CD4-positive, alpha-beta T cell treated with Interleukin-12 subunit alpha and Interleukin-12 subunit beta, for 1 hour (primary cell): ENCODE measurements around the gene SLC25A34.
A peak's percentile ranks its signal among the peaks of the same experiment; 100 is the strongest.

Experiments
- DNase-seq: peaks from one replicate; pipeline ENCODE4 v3.0.0-alpha.2; 2020

Gene SLC25A34

DNA sequence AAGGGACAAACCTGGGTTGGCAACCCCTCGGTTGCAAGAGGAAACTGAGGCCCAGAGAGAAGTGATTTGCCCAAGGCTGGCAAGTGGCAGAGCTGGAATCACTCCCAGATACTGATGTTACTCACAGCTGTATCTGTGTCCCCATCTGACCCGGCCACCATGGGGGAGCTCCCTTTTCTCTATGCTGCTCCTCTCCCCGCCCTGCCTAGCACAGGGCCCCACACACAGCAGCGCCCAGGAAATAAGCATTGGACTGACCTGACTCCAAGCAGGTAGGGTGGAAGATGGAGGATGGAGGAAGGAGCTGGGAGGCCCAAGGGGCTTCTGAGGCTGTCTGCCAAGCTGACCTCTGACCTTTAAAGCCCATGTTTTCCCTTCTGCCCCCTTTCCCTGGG lies 19.6 kb downstream of the SLC25A34 start:
- DNase-seq: no peak

DNA sequence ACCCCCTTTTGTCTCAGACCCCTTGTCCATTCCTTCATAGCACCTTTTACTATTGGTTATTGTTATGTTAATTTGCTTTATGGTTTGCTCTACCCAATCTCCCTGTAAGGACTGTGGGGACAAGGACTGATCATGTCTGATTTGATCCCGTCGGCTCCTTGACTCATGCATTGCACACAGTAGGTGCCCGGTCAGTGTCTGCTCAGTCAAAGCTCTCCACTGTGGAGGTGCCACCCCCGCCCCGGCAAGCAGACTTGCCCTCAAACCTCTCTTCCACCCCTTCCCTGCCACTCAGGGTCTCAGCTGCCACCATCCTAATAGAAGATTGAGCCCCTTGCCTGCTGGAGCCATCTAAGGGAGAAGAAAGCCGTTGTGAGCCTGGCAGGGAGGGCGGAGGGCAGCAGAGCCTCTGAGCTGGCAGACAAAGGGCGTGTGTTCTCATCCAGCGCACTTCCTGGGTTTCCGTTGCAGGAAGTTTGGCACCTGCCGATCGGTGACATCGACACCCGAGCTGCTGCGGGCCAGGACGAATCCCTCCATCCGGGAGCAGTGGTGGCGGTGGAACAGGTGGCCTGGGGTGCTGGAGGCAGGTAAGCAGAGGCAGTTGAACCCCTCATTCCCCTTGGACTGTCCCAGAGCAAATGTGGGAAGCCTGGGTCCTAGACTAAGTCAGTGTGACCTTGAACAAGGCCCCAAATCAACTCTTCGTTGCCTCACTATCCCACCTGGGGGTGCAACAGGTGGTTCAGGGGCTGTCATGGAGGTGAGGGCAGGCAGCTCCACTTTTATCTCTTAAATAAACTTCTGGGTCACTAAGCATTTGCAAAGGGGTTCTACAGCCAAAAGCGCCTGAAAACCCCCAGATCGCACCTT lies 20.3 kb downstream of the SLC25A34 start:
- no peak for DNase-seq

DNA sequence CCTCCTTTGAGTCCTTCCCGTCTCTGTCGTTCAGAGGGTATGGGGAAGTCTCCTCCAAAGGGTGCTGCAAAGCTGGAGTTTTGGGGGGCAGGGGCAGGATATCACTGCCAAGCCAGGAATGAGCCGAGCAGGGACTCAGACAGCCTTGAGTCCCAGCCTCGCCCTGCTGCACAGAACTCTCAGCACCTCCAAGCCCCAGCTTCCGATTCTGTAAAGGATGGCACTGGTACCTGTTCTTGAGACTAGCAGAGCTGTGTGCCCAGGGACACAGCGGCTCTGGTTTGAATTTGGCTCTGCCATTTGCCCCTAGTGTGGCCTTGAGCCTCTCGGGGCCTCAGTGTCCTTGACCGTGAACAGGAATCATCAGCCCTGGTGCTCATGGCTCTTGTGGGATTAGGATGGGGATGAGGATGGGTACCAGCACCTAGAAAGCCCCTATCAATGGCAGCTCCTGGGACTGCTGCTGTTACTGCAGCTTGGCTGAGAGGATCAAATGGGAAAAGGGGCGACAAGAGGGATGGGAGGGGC lies 21.0 kb downstream of the SLC25A34 start:
- DNase-seq: no peak

DNA sequence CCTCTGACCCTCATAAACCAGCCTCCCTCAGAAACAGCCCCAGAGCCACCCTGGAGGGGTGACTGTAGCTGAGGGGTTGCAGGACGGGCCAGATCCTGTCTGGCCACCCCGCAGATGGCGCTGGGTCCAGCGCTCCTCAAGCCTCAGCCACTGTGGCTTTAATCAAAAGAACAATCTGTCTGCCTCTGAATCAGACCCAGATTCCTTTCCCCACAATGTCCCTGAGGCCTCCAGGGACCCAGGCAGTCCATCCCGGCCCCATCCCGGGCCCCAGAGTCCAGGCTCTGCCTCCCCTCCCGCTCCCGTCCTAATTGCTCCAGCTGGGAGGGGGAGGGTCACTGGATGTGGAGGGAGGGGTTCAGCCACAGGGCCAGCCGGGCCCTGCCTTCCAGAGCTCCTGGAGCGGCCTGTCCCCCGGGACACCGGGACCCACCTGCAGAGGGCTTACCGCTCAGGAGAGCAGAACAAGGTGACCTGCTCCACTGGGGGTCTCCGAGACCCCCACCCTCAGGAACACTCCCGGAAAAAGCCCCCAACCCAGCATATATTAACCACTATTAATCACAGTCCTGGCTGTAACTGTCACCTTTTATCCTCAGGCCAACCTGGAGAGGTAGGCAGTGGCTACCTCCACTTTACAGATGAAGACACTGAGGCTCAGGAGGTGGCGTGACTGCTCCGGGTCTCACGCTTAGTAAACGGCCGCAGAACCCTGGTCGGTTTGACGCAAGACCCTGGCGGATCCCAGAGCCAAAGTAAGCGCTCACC lies 21.7 kb downstream of the SLC25A34 start:
- no peak for DNase-seq

DNA sequence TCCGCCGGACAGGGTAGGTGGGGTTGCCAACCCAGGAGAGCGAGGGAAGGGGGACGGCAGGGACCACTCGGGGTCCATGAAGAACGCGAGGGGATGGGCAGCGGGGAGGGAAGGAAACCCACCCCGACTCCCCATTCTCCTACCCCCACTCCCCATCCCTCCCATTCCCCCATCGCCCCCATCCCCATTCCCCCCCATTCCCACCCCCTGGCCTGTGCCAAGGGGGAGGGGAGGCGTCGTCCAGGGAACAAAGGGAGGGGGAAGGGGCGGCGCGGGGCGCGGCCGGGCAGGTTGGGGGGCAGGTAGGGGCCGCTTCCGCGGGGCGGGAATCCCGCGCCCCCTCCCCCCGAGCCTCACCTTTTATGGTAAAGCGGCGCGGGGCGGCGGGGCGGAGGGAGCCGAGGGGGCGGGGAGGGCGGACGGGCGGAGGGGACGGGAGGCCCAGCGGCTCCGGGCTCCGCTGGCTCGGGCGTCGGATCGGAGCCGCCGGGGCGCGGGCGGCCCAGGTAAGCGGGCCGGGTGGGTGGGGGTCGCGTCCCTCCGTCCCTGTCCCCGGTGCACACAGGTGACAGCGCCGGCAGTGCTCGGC lies 22.4 kb downstream of the SLC25A34 start, which contains the start of gene FBLIM1:
TSS of gene FBLIM1 (plus strand) at position 453 of the 589 bp plus-strand sequence. CDS start 6,189 bp downstream, outside the sequence.
- peak; percentile 7 for DNase-seq

DNA sequence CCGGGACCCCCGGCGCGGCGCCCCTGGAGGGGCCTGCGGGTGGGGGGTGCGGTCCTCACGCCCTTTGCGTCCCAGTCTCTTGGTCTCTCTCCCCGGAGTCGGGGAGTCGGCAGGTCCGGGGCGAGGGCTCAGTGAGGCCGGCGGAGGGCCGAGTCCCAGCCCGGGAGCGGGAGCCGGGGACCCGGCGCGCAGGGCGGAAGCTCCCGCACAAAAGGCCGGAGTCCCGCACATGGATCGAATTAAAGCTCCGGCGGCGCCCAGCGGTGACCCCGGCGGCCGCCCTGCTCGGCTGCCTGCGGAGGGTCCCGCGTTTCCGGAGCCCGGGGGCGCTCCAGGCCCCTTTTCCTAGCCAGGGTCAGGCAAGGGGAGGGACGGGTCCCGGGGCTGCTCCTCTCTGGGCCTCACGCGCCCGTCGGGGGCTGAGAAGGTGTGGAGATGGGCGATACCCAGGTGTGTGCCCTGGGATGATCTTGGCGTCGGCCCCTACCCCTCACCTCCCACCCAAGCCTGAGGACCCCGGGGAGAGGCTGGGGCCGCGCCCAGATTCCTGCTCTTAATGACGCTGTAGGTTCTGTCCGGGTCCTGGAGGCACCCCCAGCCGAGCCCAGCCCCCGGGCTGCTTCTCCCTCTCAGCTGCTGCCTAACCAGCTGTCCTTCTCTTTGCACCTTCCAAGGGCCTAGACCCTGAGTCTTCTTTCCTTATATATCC lies 23.0 kb downstream of the SLC25A34 start:
- no peak for DNase-seq

DNA sequence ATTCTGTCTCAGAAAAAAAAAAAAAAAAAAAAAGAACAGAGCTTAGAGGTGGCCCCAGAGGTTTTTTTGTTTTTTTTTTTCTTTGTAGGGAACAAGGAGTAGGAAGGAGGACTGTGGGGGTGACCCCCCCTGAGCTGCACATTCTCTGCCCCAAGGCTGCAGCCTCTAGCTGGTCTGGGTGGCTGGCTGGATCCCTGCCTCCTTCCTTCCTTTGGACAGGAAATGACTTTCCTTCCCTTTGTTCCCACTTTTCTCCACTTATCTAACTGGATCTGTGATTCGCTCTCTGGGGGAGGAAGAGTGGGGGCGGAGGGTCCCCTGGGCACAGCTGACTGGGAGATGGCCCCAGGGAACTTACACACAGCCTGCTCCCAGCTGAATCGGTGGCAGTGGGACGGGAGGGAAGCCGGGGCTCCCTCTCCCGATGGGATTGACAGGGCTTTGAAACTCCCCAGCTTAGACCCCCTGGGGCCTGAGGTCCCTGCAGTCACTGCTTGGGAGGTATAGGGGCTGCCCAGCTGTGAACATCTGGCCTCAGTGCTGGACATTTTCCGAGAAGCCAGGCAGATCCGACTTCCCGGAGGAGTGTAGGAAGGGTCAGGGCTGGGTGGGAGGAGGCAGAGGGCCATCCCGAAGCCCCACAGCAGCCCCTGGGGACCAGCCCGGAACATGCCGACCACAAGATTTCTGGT lies 24.6 kb downstream of the SLC25A34 start:
- DNase-seq: no peak

DNA sequence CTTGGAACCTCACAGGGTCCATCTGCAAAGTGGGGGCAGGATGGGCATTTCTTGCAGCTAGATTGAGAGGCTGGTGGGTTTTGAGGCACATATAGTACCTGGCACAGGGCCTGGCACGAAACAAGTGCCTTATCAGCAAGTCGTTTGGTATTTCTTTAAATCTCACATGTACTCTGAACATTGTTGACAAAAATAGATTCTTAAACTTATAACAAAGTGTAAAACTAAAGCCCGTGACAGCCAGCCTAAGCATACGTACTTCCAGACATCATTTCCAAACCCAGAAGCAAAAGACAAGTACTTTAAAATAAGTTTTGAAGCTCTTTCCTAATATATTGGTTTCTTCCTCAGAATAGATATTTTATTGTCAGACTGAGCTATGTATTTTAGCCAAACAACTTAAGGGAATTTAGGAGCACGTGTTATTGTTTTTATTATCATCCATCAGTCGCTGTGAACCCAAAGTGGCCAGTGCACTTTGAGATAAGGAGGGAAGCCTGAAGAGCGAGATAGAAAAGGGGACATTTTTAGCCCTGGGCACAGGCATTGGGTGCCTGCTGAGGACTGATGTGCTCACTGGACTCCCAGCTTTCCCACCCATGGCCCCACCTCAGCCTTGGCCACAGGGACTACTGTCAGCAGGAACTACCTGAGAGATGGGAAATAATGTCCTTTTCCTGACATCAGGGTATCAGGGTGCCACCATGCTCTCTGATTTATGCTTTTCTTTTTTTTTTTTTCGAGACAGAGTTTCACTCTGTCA lies 25.5 kb downstream of the SLC25A34 start:
- no peak for DNase-seq

DNA sequence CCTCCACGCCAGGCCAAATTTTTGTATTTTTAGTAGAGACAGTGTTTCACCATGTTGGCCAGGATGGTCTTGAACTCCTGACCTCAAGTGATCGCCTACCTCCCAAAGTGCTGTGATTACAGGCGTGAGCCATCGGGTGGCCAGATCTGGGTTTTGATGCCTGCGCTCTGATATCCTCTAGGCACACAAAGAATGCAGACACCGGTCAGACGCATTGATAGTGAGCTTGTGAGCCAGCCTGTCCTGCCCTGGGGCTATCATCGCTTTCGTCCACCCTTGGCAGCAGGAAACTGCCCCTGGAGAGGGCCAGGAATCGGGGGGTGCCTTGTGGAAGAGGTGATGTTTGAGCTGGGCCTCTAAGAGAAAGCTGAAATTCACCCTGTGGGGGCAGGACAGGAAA lies 26.5 kb downstream of the SLC25A34 start:
- DNase-seq: no peak

DNA sequence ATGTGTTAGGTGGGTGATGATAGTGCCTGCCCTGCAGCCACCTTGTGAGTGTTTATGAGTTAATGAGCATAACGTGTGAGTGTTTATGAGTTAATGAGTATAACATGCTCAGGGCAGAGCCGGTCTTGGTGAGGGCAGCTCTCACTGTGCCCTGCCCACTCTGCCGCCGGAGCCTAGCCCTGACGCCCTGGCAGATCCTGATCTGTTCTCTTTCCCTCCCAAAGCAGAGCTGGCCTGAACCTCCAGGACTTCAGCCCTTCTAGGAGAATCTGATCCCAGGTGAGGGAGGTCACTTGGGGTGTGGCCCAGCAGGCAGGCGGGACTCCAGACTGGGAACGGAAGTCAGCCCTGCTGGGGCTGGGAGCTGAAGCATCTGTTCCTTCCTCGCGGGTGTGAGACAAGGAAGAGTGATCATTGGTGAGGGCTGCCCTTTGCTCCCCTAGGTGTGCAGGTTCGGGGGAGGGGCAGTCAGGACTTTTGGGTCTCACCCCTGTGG lies 28.3 kb downstream of the SLC25A34 start:
- no peak for DNase-seq

DNA sequence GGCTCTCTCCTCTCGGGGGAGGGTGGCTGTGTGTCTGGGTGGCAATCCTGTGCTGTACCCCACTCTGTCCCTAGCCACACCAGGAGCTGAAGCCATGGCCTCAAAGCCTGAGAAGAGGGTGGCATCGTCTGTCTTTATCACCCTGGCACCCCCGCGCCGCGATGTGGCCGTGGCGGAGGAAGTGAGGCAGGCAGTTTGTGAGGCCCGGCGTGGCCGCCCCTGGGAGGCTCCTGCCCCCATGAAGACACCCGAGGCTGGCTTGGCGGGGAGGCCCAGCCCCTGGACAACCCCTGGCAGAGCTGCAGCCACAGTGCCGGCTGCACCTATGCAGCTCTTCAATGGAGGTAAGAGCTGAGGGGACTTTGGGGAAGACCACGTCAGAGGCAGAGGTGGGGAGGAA lies 28.8 kb downstream of the SLC25A34 start:
- DNase-seq: no peak

DNA sequence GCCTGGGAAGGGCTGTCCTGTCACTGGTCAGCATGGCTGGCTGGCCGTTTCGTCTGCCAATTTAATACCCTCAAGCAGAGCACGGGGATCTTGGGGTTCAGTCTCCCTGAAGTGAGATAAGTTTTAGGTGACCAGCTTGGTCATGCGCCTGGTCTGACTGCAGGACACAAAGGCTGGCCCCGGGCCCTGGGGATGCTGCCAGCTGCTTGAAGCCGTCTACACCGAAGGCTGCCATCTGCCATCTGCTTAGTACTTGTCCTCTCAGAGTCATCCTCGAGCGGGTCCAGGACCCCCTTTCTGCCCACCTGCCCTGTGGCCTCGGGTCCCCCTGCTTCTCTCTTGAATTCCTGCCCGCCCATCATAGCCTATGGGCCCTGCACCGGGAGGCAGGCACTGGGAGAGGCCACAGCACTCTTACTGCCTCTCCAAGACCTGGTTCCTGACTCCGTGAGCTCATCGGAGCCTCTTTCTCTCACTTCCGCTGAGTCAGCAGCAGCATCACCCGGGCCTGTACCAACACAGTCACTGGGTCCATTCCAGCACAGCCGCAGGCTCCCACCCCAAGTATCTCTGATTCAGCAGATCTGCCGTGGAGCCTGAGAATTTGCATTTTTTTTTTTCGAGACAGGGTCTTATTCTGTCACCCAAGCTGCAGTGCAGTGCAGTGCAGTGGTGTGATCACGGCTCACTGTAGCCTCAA lies 29.6 kb downstream of the SLC25A34 start:
- no peak for DNase-seq

DNA sequence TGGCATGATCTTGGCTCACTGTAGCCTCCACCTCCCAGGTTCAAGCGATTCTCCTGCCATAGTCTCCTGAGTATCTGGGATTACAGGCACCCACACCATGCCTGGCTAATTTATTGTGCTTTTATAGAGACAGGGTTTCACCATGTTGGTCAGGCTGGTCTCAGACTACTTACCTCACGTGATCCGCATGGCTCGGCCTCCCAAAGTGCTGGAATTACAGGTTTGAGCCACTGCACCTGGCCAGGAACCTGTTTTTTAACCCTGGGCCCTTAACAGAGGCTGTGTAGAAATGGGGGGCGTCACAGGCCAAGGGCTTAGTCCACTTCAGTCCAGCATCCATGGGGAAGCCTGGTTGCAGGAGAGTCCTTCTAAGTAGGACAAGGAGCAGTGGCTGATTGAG lies 31.9 kb downstream of the SLC25A34 start:
- DNase-seq: no peak

DNA sequence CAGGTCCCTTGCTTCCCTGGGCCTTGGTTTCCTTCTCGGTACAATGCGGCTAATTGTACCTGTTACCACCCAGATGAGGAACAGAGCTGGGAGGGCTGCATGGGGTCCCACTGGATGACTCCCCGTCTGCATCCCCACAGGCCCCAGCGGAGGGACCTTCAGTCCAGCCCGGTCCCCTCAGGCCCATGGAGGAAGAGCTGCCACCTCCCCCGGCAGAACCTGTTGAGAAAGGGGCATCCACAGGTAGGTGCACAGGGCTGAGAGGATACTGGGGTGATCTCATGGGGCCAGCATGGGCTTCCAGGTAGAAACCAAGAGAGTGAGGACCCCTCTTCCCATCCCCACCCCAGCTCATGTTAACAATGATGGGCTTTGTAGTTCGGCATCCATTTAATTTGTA lies 32.3 kb downstream of the SLC25A34 start:
- no peak for DNase-seq

DNA sequence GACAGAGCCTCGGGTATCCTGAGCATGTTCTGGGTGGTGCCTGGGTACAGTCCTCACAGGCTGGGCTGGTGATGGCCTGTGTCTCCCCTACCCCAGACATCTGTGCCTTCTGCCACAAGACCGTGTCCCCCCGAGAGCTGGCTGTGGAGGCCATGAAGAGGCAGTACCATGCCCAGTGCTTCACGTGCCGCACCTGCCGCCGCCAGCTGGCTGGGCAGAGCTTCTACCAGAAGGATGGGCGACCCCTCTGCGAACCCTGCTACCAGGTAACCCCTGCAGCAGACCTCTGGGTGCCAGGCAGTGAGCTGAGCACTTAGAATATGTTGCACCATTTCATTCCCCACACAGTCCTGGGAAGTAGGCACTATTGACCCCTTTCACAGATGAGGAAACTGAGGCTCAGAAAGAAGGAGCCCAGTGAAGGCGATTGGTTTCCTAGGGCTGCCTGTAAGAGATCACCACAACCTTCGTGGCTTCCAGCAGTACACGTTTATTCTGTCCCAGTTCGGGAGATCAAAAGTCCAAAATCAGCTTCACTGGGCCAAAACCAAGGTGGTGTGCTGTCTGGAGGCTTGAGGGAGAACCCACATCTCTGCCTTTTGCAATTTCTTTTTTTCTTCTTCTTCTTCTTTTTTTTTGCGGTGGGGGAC lies 34.4 kb downstream of the SLC25A34 start:
- no peak for DNase-seq

DNA sequence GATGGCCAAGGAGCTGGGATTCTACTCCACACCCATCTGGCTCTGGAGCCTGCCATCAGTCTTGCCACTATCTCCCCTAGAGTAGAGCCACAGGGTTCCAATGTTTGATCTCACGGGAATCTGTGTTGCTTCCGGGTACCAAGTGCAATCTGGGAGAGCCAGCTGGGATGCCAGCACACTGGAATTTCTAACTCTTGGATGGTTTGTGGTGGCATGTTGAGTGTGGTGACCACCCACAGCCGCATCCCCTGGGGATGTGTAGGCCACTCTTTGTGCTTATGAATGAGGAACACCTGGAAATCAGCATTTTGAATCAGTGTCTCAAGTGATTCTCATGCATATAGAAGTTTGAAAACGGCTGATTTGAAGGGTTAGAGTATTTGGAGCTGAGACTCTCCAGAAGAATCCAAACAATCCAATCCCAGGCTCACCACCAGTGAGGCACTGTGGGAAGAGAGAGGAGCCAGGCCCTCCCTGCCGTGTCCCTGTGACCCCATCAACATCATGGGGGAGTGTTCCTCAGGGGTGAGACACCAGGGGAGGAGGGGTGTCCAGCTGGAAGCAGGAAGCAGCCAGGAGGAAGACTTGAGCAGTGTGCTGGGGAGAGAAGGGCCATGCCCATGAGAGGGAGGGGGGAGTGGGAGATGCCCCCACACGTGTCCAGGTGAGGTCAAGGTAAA lies 35.9 kb downstream of the SLC25A34 start:
- DNase-seq: no peak

DNA sequence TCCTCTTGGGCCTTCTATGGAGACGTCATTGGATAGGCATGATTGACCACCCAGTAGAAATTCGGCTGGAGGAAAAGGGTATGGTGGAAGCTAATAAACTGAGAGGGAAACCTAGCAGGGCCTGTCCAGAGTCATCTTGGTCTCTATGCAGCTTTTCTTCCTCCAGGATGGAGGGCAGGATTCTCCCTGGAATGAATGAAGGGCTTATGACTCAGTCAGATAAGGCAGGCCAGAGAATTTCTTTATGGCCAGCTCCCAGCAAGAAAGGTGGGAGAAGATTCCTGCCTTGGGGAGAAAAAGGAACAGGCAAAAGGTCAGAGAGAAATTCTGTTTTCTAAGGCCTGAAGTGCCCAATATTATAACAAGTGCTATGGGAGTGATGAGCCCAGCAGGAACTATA lies 39.6 kb downstream of the SLC25A34 start:
- DNase-seq: no peak

DNA sequence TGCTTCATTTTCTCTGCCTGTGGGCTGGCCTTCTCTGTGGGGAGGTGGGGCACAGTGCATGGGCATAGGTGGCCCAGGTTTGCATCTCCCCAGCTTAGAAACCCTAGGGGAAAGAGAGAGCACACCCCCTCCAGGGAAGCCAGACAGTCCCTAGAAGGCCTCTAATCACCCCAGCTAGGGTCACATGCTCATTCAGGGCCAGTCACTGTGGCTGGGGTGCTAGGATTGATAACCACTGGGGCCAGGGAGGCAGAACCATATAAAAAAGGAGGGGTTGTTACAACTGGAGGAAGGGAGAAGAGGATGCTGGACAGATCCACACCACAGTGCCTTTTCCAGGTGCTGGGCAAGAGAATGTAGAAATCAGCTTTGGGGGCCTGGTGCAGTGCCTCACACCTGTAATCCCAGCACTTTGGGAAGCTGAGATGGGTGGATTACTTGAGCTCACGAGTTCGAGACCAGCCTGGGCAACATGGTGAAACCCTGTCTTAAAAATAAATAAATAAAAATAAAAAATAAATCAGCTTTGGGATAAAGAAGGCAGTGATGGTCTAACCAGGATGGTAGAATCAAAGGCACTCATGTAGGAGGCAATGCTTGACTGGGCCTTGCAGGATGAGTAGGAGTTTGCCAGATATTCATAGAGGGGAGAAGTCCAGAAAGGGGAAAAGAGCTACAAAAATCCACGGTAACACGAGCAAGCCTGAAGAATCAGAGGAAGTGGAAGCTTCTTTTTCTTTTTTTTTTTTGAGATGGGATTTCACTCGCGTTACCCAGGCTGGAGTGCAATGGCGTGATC lies 42.0 kb downstream of the SLC25A34 start:
- no peak for DNase-seq

DNA sequence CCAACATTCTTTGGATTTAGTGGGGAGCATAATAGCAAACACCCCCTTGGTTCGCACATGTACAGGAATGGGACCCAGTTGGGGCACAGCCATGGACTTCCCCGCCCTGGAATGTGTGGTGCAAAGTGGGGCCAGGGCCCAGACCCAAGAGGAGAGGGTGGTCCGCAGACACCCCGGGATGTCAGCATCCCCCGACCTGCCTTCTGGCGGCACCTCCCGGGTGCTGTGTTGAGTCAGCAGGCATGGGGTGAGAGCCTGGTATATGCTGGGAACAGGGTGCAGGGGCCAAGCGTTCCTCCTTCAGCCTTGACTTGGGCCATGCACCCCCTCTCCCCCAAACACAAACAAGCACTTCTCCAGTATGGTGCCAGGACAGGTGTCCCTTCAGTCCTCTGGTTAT lies 49.6 kb downstream of the SLC25A34 start:
- DNase-seq: no peak
